Activated naive CD4-positive, alpha-beta T cell treated with anti-CD3 and anti-CD28 coated beads, Interleukin-2, amount 10 ng/mL, durations not matched to agents 5 hours and 36 hours (primary cell): ENCODE data around the gene TAF5. TPM values are rescaled to one million over a fixed set of nuclear protein-coding genes. Genes with fewer than 3 reads are reported as not detected.

ENCODE experiments used
- microRNA-seq: library from miRNA; unstranded; fragments of <30 nt; microRNA quantifications from one replicate; pipeline ENCODE4 v1.2.0, GENCODE V29; 2022; ENCODE audit warnings: borderline microRNAs expressed, borderline replicate concordance
- total RNA-seq, 2 experiments: library from RNA; stranded (reverse); gene quantifications; one replicate each; pipeline ENCODE4 v1.2.3, GENCODE V29; 2021

Gene TAF5
- total RNA-seq = 1 to 10 TPM; 9.0 to 9.3 TPM

GRCh38 chr10:103367782-103368518 is at the start of gene TAF5:
TAF5 (plus strand) TSS chr10:103367976; CDS start chr10:103367990, 14 bp downstream.

GRCh38 chr10:103350517-103351260 is 17.1 kb upstream of the TAF5 start, which contains the start of gene PCGF6:
PCGF6 (minus strand) TSS chr10:103351140; CDS start chr10:103351066, 74 bp downstream.

GRCh38 chr10:103396067-103396788 is 28.5 kb downstream of the TAF5 start, which contains the start of the genes ATP5MK and PDCD11:
ATP5MK (minus strand) TSS chr10:103396475; CDS start chr10:103392457, 4,018 bp downstream.
PDCD11 (plus strand) TSS chr10:103396626; CDS start chr10:103398427, 1,801 bp downstream.

Small RNA genes within 50 kb of the gene (microRNA-seq; reads per million reads assigned to microRNA genes)
- 2,891 reads per million, percentile 94 among the genes with 10 or more reads in this experiment for gene MIR1307

Other genes with a start within 250 kb of the TAF5 start
- 10 to 100 TPM; 62.3 to 70.4 TPM for gene NT5C2, start 174.7 kb upstream of the TAF5 start, total RNA-seq
- not detected for gene RPEL1, start 122.1 kb upstream of the TAF5 start, total RNA-seq
- gene INA, start 90.8 kb upstream of the TAF5 start, total RNA-seq = under 1 TPM in 1 of 2 experiments, not detected in 1; 0.10 TPM
- gene PCGF6, start 16.8 kb upstream of the TAF5 start, total RNA-seq = 10 to 100 TPM; 11.0 to 11.1 TPM
- gene ATP5MK, start 28.5 kb downstream of the TAF5 start, total RNA-seq = 100 to 1,000 TPM; 253 to 261 TPM
- gene PDCD11, start 28.6 kb downstream of the TAF5 start, total RNA-seq = 10 to 100 TPM; 36.6 to 40.7 TPM
- 100 to 1,000 TPM; 108 to 110 TPM for gene CALHM2, start 84.4 kb downstream of the TAF5 start, total RNA-seq
- under 1 TPM; 0.25 to 0.29 TPM for gene CALHM1, start 90.9 kb downstream of the TAF5 start, total RNA-seq
- gene CALHM3, start 111.3 kb downstream of the TAF5 start, total RNA-seq = under 1 TPM; 0.14 to 0.20 TPM
- 1 to 10 TPM; 1.0 to 1.1 TPM for gene NEURL1, start 125.7 kb downstream of the TAF5 start, total RNA-seq